ENCODE measurements around the gene RNF145.
"Not testable (repeated sequence)": the region's sequence is repeated elsewhere in the genome, so short reads cannot be mapped to it uniquely, and the experiment has no call there.

The RNF145 gene

DNA sequence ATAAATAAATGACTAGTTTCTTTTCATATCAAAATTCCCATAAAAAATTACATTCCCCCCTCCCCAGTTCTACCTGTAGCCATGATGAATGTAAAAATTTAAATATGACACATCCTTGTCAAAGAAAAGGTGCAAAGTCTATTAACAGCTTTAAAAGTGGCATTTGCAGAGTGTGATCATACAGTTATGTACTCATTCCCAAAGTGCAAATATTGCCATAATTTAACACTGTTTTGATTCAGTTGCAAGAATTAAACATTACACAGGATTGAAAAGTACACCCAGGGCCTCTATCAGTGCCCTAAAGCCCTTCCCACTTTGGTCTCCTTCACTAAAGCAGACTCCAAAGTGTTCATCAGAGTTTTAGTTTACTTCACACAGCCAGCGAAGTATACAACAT lies 51.8 kb downstream of the RNF145 start:
- DNase-seq (ENCODE audit: low read depth) = no peak

DNA sequence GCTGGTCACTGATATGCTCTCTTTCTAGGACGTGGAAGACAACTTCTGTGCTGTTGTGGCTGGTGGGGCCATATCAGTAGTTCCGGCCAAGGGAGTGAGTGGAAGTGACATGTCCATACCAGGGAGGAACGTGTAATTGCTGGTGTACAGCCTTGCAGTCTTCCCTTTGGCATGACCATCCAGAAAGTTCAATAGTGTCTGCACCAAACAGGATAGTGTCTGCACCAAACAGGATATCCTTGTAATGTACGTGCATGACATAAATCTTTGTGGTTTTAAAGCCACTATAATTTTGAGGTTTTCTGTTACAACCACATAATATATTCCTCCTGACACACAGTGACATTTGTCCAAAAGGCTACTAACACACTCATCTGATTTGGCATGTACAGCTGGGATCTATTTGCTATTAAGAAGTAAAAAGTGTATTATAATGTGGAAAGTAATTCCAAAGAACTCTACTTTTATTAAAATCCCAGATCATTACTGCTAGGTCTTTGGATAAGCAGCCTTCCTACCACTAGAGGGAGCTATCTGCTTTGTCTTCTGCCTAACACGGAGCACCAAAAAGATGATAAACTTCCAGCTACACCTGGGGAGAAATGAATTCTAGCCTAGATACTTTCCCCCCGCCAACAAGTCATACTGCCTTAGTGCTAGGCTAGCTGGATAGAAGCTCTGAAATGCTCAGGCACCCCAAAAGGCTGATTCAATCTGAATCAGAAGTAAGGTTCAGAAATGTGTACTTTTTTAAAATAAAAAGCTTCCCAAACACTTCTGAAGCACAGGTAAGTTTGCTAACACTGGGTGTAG lies 52.7 kb downstream of the RNF145 start:
- no peak for DNase-seq (ENCODE audit: low read depth)

DNA sequence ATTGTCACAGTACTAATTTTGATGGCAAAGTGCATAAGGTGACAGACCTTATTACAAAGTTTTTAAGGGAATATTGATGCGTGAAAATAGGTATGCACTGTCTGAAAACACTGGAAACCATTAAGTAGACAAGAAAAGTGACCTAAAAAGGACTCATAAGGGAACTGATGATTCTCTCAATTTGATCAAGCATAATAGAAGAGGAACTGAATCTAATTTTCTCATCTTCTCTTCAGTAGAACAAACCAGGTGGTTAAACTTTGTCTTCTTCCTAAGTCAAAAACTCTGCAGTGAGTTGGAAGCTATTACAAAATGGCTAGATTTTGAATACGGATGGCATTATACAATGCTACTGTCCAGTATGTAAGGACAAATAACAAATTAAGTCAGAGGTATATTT lies 53.4 kb downstream of the RNF145 start:
- no peak for DNase-seq (ENCODE audit: low read depth)

DNA sequence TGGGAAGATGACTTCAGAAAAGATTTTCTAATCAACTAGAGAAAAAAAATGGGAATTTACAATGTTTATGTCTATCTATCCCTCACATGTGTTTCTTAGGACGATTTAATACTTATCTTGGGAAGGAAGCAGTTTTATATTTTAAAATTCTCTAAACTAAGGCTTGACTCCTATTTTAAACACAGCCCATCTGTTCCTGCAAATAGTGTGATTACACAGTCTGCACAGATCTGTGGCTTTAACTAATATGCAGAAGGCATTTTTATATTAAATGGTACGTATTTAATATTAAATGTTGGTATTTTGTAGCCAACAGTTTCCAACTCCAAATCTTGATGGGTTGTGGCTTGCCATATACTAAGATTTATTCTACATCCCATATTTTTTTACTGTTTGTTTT lies 56.5 kb downstream of the RNF145 start:
- DNase-seq (ENCODE audit: low read depth) = no peak

DNA sequence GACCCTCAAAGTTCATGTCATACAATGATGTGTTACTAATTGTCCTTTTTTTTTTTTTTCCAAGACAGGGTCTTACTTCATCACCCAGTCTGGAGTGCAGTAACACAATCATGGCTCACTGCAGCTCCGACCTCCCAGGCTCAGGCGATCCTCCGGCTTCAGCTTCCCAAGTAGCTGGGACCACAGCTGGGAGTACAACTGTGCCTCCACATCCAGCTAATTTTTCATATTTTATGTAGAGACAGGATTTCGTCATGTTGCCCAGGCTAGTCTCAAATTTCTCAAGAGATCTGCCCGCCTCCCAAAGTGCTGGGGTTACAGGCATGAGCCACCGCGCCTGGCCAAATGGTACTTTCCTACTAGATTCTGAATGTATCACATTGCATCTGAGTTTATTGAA lies 60.3 kb downstream of the RNF145 start:
- DNase-seq (ENCODE audit: low read depth) = no peak

DNA sequence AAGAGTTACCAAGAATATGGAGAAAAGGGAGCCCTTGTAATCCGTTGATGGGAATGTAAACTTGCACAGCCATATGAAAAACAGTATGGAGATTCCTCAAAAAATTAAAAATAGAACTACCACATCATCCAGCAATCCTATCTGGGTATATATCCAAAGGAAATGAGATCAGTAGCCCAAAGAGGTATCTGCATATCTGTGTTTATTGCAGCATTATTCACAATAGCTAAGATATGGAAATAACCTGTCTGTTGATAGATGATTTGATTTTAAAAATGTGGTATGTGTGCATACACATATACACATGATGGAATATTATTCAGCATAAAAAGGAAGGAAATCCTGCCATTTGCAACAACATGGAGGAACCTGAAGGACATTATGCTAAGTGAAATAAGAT lies 61.4 kb downstream of the RNF145 start:
- DNase-seq (ENCODE audit: low read depth) = no peak

DNA sequence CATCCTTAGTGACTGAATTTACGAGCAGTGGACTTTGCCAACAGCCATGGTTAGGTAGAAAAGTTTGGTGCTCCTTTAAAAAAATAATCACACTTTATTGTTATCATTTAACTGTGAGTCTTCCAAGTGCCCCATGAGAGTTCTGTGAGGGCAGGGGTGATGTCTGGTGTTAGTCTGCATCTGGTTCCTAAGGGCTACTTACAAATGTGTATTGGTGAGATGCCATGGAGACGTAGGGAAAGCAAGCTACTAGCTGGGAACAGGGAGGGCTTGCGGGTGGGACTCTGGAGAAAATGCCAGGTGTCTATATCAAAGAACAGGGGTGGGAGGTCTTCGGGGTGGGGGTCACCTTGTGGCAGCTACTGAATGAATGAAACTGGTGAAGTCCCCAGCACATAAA lies 62.5 kb downstream of the RNF145 start:
- DNase-seq (ENCODE audit: low read depth) = no peak

DNA sequence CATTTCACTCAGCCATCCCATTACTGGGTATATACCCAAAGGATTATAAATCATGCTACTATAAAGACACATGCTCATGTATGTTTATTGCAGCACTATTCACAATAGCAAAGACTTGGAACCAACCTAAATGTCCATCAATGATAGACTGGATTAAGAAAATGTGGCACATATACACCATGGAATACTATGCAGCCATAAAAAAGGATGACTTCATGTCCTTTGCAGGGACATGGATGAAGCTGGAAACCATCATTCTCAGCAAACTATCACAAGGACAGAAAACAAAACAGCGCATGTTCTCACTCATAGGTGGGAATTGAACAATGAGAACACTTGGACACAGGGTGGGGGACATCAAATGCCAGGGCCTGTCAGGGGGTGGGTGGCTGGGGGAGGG lies 64.2 kb downstream of the RNF145 start:
- DNase-seq (ENCODE audit: low read depth) = not testable (repeated sequence)

DNA sequence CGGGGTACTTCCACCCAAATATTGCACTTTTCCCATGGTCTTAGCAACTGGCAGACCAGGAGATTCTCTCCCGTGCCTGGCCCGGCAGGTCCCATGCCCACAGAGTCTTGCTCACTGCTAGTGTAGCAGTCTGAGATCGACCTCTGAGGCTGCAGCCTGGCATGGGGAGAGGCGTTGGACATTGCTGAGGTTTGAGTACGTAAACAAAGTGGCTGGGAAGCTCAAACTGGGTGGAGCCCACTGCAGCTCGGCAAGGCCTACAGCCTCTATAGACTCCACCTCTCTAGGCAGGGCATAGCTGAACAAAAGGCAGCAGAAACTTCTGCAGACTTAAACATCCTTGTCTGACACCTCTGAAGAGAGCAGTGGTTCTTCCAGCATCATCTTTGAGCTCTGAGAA lies 69.6 kb downstream of the RNF145 start:
- no peak for DNase-seq (ENCODE audit: low read depth)

DNA sequence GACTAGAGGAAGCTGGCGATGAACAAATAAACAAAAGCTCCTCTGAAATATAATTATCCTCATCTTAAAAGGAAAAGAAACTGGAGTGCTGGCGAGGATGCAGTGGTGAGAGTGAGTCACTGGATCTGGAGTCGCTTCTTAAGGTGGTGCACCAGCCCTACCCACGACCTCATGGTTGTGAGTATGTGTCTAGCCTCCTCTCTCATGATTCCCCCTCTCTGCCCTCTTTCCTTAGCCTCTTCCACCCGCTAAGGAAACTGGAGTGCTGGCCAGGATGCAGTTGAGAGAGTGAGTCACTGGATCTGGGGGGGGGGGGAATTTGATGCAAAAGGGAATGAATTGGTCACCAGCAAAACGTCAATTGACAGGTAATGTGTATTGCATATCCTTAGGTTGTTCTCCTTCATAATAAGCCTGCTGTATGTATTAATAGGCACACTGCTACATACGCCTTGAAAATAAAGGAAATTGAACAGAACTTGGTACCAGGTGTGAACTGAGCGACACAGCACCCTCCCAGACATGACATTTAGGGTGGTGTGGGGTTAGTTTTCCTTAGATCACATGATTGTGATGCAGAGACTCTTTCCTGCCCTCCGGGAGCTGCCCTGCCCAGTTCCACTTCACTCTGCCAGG lies 73.3 kb downstream of the RNF145 start:
- DNase-seq (ENCODE audit: low read depth) = no peak

DNA sequence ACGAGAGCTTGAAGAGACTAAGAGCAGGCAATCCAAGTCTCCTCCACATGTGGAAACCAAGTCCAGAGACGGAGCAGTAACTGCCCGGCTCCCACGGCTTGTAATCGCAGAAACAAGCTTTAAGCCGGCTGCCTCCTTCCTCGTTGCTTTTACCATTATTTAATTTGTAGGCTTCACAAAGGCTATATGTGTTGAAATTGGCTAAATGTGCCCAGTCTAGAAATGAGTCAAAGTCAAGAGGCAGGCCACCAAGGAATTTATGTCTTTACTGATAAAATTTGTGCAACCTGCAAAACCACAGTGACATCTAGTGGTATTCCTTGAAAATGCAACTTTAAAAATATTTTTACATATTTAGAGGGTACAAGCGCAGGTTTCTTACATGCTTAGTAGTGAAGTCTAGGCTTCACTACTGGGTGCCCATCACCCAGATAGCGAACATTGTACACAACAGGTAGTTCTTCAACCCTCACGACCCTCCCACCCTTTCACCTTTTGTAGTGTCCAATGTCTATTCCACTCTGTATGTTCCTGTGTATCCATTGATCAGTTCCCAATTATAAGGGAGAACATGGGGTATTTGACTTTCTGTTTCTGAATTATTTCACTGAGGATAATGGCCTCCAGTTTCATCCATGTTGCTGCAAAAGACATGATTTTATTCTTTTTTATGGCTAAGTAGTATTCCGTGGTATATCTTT lies 76.2 kb downstream of the RNF145 start:
- no peak for DNase-seq (ENCODE audit: low read depth)

DNA sequence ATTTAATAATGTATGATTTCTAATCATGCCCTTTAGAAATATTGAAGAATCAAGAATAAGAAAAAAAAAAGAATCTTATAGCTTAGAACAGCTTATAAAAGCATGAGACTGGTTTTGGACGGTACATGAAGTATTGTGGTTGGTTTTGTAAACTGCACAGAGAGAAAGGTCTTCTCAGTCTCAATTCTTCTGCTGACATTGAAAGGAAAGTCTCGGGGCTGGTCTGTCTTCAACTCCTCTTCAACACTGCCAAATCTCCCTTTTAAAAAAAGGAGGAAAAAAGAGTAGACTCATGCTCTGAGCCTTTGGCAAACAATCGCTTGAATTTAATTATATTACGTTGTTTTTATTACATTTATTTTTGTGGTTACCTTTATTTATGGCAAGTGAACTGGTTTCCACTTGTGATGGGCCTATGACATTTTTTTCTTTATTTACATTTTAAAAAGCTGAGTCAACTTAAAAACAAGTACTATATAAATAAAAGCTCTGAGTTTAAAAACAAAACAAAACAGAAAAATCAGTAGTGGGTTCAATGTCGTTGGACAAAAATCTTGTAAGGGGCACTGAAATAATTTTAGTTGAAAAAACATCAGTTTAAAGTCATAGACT lies 76.8 kb downstream of the RNF145 start:
- no peak for DNase-seq (ENCODE audit: low read depth)

DNA sequence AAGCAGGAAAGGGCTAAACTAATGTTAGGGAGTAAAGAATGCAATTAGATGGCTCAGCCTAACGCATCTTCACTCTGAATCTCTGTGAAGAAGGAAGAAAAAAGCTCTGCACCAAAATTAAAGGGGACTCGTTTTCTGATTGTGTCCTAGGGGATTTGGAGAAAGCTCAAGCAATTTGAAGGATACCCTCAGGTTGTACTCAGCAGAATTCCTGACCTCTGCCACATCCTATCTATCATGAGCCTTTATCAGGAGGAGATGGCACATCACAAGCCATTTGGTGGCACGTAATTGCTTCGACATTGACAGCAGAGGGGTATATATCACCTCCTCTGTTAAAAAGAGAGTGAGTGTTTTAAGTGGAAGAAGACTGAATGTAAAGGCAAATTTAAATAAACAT lies 77.4 kb downstream of the RNF145 start:
- no peak for DNase-seq (ENCODE audit: low read depth)

DNA sequence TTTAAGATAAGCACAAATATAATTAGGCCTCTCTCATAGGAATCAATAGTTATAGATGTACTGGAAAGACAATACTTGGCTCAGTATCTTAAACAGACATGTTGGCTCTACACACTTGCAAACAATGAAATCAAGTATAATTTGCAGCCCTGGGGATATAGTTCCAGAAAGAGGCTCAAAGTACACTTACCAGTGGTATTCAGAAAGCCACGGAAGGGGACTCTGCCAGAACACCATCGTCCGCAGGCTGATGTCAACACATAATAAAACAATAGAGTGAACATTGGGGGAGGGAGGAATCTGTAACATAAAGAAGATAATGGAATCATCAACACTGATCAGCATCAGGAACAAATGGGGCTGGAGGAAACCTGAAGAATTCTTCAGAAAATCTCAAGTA lies 78.5 kb downstream of the RNF145 start:
- DNase-seq (ENCODE audit: low read depth) = no peak

DNA sequence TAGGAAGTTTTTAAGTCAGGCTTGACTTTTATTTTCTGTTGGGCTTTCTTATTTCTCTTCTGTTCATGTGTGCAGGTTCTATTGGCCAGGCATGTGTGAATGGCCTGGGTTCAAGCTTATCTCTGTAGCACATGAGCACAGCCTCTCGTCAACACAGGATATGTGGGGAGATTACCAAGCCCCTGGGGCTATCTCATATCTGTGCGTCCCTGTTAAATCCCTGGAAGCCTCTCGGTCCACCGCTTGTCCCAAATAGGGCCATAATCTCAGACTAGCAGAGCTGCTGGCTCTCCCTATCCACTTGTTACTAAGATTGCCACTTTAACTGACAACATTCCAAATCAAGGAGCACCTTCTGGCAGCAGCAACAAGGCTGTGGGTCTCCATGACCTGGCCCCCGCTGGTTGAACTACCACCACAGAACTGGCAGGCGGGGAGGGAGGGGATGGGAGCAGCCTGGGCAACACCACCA lies 81.2 kb downstream of the RNF145 start:
- no peak for DNase-seq (ENCODE audit: low read depth)

DNA sequence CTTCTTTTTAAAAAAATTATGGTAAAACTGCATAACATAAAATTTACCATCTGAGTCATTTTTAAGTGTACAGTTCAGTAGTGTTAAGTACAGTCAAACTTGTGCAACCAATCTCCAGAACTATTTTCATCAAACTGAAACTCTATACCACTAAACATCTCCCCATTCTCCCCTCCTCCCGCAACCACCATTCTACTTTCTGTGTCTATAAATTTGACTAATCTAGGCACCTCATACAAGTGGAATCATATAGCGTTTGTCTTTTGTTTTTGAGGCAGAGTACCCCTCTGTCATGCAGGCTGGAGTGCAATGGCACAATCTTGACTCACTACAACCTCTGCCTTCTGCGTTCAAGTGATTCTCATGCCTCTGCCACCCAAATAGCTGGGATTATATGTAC lies 85.7 kb downstream of the RNF145 start:
- DNase-seq (ENCODE audit: low read depth) = no peak

DNA sequence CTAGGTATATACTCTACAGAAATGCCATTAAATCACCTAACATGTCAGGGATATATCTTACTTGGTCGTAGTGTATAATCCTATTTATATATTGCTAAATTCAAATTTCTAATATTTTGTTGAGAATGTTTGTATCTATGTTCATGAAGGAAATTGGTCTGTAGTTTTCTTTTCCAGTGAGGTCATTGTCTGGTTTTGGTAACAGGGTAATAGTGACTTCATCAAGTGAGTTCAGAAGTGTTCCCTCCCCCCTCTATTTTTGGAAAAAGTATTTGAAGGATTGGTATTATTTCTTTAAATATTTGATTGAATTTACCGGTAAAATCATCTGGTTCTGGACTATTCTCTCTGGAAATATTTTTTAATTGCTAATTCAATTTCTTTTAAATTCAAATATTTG lies 86.2 kb downstream of the RNF145 start:
- no peak for DNase-seq (ENCODE audit: low read depth)

DNA sequence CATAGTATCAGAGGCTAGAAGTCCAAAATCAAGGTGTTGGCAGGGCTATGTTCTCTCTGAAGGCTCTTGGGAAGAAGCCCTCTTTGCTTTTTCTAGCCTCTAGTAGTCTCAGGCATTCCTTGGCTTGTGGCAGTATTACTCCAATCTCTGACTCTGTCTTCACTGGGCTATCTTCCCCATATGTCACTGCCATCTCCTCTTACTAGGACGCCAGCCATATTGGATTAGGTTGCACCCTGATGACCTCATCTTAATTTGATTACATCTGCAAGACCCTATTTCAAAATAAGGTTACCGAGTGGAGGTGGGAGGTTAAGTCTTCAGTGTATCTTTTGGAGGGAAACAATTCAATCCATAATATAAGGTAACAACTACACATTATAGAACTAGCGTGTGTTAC lies 88.3 kb downstream of the RNF145 start:
- no peak for DNase-seq (ENCODE audit: low read depth)

DNA sequence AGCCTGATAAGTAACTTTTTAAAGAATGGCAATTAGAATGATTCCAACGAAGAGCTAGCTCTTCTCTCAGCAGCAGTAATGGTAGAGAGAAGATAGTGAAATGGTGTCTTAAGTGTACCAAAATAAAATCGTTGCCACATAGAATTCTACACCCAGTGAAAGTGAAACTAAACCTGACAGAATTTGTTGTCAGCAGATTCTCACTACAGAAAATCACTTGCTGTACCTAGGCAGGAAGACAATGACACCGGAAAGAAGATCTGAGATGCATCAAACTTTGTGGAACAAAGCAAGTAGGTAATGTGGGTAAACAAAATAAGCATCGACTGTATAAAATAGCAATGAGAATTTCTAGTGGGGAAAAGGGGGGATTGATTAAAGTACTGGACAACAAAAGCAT lies 88.9 kb downstream of the RNF145 start:
- no peak for DNase-seq (ENCODE audit: low read depth)

DNA sequence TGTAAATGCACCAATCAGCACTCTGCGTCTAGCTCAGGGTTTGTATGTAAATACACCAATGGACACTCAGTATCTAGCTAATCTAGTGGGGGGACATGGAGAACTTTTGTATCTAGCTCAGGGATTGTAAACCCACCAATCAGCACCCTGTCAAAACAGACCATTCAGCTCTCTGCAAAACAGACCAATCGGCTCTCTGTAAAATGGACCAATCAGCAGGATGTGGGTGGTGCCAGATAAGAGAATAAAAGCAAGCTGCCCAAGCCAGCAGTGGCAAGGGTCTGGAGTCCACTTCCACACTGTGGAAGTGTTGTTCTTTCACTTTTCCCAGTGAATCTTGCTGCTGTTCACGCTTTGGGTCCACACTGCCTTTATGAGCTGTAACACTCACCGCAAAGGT lies 89.5 kb downstream of the RNF145 start:
- DNase-seq (ENCODE audit: low read depth) = not testable (repeated sequence)

DNA sequence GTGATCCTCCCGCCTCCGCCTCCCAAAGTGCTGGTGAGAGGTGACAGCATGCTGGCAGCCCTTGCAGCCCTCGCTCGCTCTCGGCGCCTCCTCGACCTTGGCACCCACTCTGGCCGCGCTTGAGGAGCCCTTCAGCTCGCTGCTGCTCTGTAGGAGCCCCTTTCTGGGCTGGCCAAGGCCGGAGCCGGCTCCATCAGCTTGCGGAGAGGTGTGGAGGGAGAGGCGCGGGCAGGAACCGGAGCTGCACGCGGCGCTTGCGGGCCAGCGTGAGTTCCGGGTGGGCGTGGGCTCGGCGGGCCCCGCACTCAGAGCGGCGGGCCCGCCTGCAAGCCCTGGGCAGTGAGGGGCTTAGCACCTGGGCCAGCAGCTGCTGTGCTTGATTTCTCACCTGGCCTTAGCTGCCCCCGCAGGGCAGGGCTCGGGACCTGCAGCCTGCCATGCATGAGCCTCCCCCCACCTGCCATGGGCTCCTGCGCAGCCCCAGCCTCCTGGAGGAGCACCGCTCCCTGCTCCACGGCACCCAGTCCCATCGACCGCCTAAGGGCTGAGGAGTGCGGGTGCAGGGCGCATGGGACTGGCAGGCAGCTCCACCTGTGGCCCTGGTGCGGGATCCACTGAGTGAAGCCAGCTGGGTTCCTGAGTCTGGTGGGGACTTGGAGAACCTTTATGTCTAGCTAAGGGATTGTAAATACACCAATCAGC lies 90.2 kb downstream of the RNF145 start:
- DNase-seq (ENCODE audit: low read depth) = not testable (repeated sequence)

DNA sequence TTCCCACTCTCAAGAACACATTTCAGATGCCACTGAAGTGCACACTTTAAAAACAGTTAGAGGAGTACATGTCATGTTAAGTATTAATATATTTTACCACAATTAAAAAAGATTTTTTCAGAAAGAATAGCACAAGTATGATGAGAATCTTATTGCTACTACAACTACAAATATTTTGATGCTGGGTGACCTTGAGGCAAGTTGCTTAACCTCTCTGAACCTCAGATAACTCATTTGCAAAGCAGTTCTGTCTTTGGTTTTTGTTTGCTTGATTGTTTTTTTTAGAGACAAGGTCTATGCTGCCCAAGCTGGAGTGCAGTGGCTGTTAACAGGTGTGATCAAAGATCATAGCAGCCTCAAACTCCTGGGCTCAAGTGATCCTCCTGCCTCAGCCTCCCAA lies 95.9 kb downstream of the RNF145 start:
- DNase-seq (ENCODE audit: low read depth) = no peak

Measured in stimulated activated CD8-positive, alpha-beta memory T cell treated with anti-CD3 and anti-CD28 coated beads, Interleukin-15, amount 100 ng/mL, for 24 hours (primary cell).